ENCODE measurements around the gene RABGAP1L.
"Not testable (repeated sequence)": the region's sequence is repeated elsewhere in the genome, so short reads cannot be mapped to it uniquely, and the experiment has no call there.

RABGAP1L gene

GRCh38 chr1:174156437-174156836 lies 2.9 kb upstream of the RABGAP1L start:
- DNase-seq: no peak

- no peak for DNase-seq
Observed at GRCh38 chr1:174157157-174157806, 2.0 kb upstream of the RABGAP1L start.

GRCh38 chr1:174158767-174159251 lies 511 bp upstream of the RABGAP1L start:
- DNase-seq: peak; percentile 86

GRCh38 chr1:174160109-174160473 lies 771 bp downstream of the RABGAP1L start:
- peak; percentile 39 for DNase-seq

GRCh38 chr1:174160603-174161002 lies 1.3 kb downstream of the RABGAP1L start:
- DNase-seq: no peak

- DNase-seq: no peak
Observed at GRCh38 chr1:174161813-174162212, 2.5 kb downstream of the RABGAP1L start.

- no peak for DNase-seq
Observed at GRCh38 chr1:174164826-174165225, 5.5 kb downstream of the RABGAP1L start.

- no peak for DNase-seq
Observed at GRCh38 chr1:174165471-174166137, 6.3 kb downstream of the RABGAP1L start.

GRCh38 chr1:174166530-174167264 lies 7.4 kb downstream of the RABGAP1L start:
- DNase-seq: no peak

- DNase-seq: no peak
Observed at GRCh38 chr1:174167265-174167803, 8.0 kb downstream of the RABGAP1L start.

GRCh38 chr1:174169342-174169741 lies 10.0 kb downstream of the RABGAP1L start:
- DNase-seq: no peak

- DNase-seq: no peak
Observed at GRCh38 chr1:174171073-174171472, 11.8 kb downstream of the RABGAP1L start.

GRCh38 chr1:174174461-174175329 lies 15.4 kb downstream of the RABGAP1L start:
- DNase-seq: no peak

GRCh38 chr1:174178459-174178858 lies 19.1 kb downstream of the RABGAP1L start:
- not testable (repeated sequence) for DNase-seq

GRCh38 chr1:174189428-174190062 lies 30.2 kb downstream of the RABGAP1L start:
- no peak for DNase-seq

GRCh38 chr1:174190691-174191199 lies 31.4 kb downstream of the RABGAP1L start:
- DNase-seq: no peak

- no peak for DNase-seq
Observed at GRCh38 chr1:174191349-174191862, 32.1 kb downstream of the RABGAP1L start.

GRCh38 chr1:174194461-174194860 lies 35.1 kb downstream of the RABGAP1L start:
- no peak for DNase-seq

- no peak for DNase-seq
Observed at GRCh38 chr1:174197088-174197487, 37.8 kb downstream of the RABGAP1L start.

- no peak for DNase-seq
Observed at GRCh38 chr1:174197547-174197946, 38.2 kb downstream of the RABGAP1L start.

GRCh38 chr1:174198202-174198601 lies 38.9 kb downstream of the RABGAP1L start:
- DNase-seq: no peak

GRCh38 chr1:174200746-174201145 lies 41.4 kb downstream of the RABGAP1L start:
- DNase-seq: no peak
